COLO829 (cell line): ENCODE results near the gene PODN.

Experiments used
- DNase-seq: peaks from one replicate; pipeline ENCODE4 v3.0.0; 2012; ENCODE audit warnings: low spot score

Gene PODN

GRCh38 chr1:53050310-53050709 is 11.7 kb upstream of the PODN start:
- DNase-seq = no peak

GRCh38 chr1:53051676-53052075 is 10.3 kb upstream of the PODN start:
- DNase-seq = no peak

- no peak for DNase-seq
These were observed 4.9 kb upstream of the PODN start for GRCh38 chr1:53057127-53057526.

- DNase-seq = no peak
These were observed 1.4 kb upstream of the PODN start for GRCh38 chr1:53060579-53060978.

- DNase-seq = no peak
These were observed 722 bp upstream of the PODN start for GRCh38 chr1:53061123-53061858.

GRCh38 chr1:53062708-53063591 is 937 bp downstream of the PODN start:
- DNase-seq = no peak

- no peak for DNase-seq
These were observed 1.9 kb downstream of the PODN start for GRCh38 chr1:53063744-53064515.

GRCh38 chr1:53065391-53065790 is 3.4 kb downstream of the PODN start:
- no peak for DNase-seq

- no peak for DNase-seq
These were observed 4.5 kb downstream of the PODN start for GRCh38 chr1:53066488-53066887.

GRCh38 chr1:53066891-53067738 is 5.1 kb downstream of the PODN start:
- DNase-seq = no peak

- DNase-seq = no peak
These were observed 5.9 kb downstream of the PODN start for GRCh38 chr1:53067886-53068285.

GRCh38 chr1:53068314-53069099 is 6.5 kb downstream of the PODN start:
- DNase-seq = no peak

- DNase-seq = no peak
These were observed 7.3 kb downstream of the PODN start for GRCh38 chr1:53069265-53069662.

GRCh38 chr1:53069663-53070327 is 7.8 kb downstream of the PODN start:
- no peak for DNase-seq

- DNase-seq = no peak
These were observed 8.6 kb downstream of the PODN start for GRCh38 chr1:53070621-53071020.

- no peak for DNase-seq
These were observed 9.3 kb downstream of the PODN start for GRCh38 chr1:53071167-53071865.

- no peak for DNase-seq
These were observed 9.9 kb downstream of the PODN start for GRCh38 chr1:53071915-53072314.

GRCh38 chr1:53073287-53073686 is 11.3 kb downstream of the PODN start:
- no peak for DNase-seq

- DNase-seq = no peak
These were observed 11.9 kb downstream of the PODN start for GRCh38 chr1:53073868-53074311.
